Bronchial epithelial cell (primary cell): ENCODE data around the gene TIE1. TPM values are rescaled to one million over a fixed set of nuclear protein-coding genes. Genes with fewer than 3 reads are reported as not detected.

Experiments used
- DNase-seq: peaks from one replicate; pipeline ENCODE4 v3.0.0-alpha.2; 2010; ENCODE audit warnings: low read depth
- FAIRE-seq: peaks from 2 replicates; lab custom pipeline; 2011; peaks lifted over from hg19 to GRCh38; lab: Jason Lieb, UNC
- H3K27me3 ChIP-seq: 2 replicates; pipeline ENCODE4 v1.5.1; 2011; ENCODE audit warnings: low read length; ENCODE audit not compliant: control insufficient read depth, insufficient read depth
- H3K36me3 ChIP-seq: 2 replicates; pipeline ENCODE4 v1.5.1; 2011; ENCODE audit warnings: low read length; ENCODE audit not compliant: control insufficient read depth, insufficient read depth
- H3K4me3 ChIP-seq: 2 replicates; pipeline ENCODE4 v1.5.1; 2011; ENCODE audit warnings: mild to moderate bottlenecking, low read depth, low read length, control low read depth
- CTCF ChIP-seq: IDR thresholded peaks from 2 replicates; pipeline ENCODE4 v1.5.1; 2011; ENCODE audit warnings: mild to moderate bottlenecking, moderate library complexity, low read length, control low read depth, inconsistent platforms; ENCODE audit not compliant: insufficient read depth, severe bottlenecking
- total RNA-seq: library from RNA; depleted of rRNA; stranded (reverse); fragments of >200 nt; gene quantifications from 2 replicates; pipeline ENCODE4 v1.2.1, GENCODE V29; 2014

TIE1 gene
- total RNA-seq, 1 donor from 2014 or later, result 0.53 TPM

GRCh38 chr1:43352351-43352705 lies 51.5 kb downstream of the TIE1 start:
- TF ChIP-seq CTCF, result no peak
- no peaks in the 10 kb centered on the region for H3K27me3 ChIP-seq
- no peak for FAIRE-seq
- H3K4me3 ChIP-seq, result no peak overlapping the region
- no peaks in the 10 kb centered on the region for H3K36me3 ChIP-seq
- no peak for DNase-seq

- no peaks in the 10 kb centered on the region for H3K27me3 ChIP-seq
- no peak for TF ChIP-seq CTCF
- no peak overlapping the region for H3K4me3 ChIP-seq
- no peaks in the 10 kb centered on the region for H3K36me3 ChIP-seq
- FAIRE-seq (no peak), DNase-seq (no peak)
Observed at GRCh38 chr1:43352881-43353280, 52.1 kb downstream of the TIE1 start.

- DNase-seq (no peak), FAIRE-seq (peak; percentile 60)
- Histone ChIP-seq H3K4me3 (no peak overlapping the region), H3K27me3 (no peaks in the 10 kb centered on the region), H3K36me3 (no peaks in the 10 kb centered on the region)
- TF ChIP-seq CTCF, result no peak
Observed at GRCh38 chr1:43354471-43354870, 53.7 kb downstream of the TIE1 start.

- FAIRE-seq (no peak), DNase-seq (no peak)
- Histone ChIP-seq H3K36me3 (no peaks in the 10 kb centered on the region), H3K27me3 (no peaks in the 10 kb centered on the region), H3K4me3 (no peak overlapping the region)
- TF ChIP-seq CTCF, result no peak
Observed at GRCh38 chr1:43354936-43355335, 54.2 kb downstream of the TIE1 start.

- no peak for DNase-seq
- Histone ChIP-seq H3K27me3 (no peaks in the 10 kb centered on the region), H3K36me3 (peaks cover 3% of the 10 kb centered on the region), H3K4me3 (no peak overlapping the region)
- no peak for FAIRE-seq
- TF ChIP-seq CTCF, result no peak
Observed at GRCh38 chr1:43357251-43357650, 56.5 kb downstream of the TIE1 start.

GRCh38 chr1:43358121-43358745 lies 57.5 kb downstream of the TIE1 start:
- H3K4me3 ChIP-seq, result peak overlapping the region; percentile 67
- no peaks in the 10 kb centered on the region for H3K27me3 ChIP-seq
- peaks cover 5% of the 10 kb centered on the region for H3K36me3 ChIP-seq
- FAIRE-seq, result no peak
- peak; percentile 66 for DNase-seq
- peak; percentile 64 for TF ChIP-seq CTCF
